Right lobe of liver (tissue), 6 donors: Measurements from ENCODE around the gene SCRN1. TPM values are rescaled to one million over a fixed set of nuclear protein-coding genes. Genes with fewer than 3 reads are reported as not detected.

Experiments
- ATAC-seq, 4 donors: fragments of 200-7000 bp; cut with Tn5 transposase; one replicate each; pipeline ENCODE4 v1.9.1; 2020; ENCODE audit warnings: mild to moderate bottlenecking in 4 of 4, moderate library complexity in 4 of 4
- DNase-seq, 3 donors: peaks; one replicate each; pipeline ENCODE4 v3.0.0-alpha.2; 2020
- H3K27ac ChIP-seq, 3 donors: fragments of 200-600 bp; one replicate each; pipeline ENCODE4 v1.8.0; 2022
- H3K27me3 ChIP-seq, 2 donors: fragments of 200-600 bp; one replicate each; pipeline ENCODE4 v1.8.0; 2022
- H3K36me3 ChIP-seq, 4 donors: fragments of 200-600 bp; sonication (generic) in 1 of 4; one replicate each; pipeline versions ENCODE4 v1.5.1 to v1.8.0; 2017 to 2022; ENCODE audit warnings: control low read depth in 1 of 4
- H3K4me1 ChIP-seq, 4 donors: fragments of 200-600 bp; sonication (generic) in 1 of 4; one replicate each; pipeline versions ENCODE4 v1.5.1 to v1.8.0; 2017 to 2022; ENCODE audit warnings: control low read depth in 1 of 4
- H3K4me3 ChIP-seq, 3 donors: fragments of 200-600 bp; one replicate each; pipeline ENCODE4 v1.8.0; 2022
- H3K9me3 ChIP-seq, 4 donors: fragments of 200-600 bp; sonication (generic) in 1 of 4; one replicate each; pipeline versions ENCODE4 v1.5.1 to v1.8.0; 2017 to 2022; ENCODE audit warnings: control low read depth in 1 of 4
- POLR2A ChIP-seq: fragments of 450-650 bp; IDR thresholded peaks from one replicate; pipeline ENCODE4 v1.6.1; 2017; ENCODE audit warnings: antibody characterized with exemption, mild to moderate bottlenecking
- WGBS: methylation state at CpG from one replicate; pipeline ENCODE4 v1.1.6; 2018; ENCODE audit warnings: low coverage, low lambda C conversion rate; ENCODE audit not compliant: insufficient coverage; ENCODE audit errors: missing lambda C conversion rate; 5-methylcytosine and 5-hydroxymethylcytosine counted together
- intact Hi-C, 2 donors: fragments of 100-400 bp; cut with DNase I; formaldehyde crosslinking; loops; one replicate each; pipeline versions ENCODE4 v1.11.2 to v1.14.1; 2022
- long read RNA-seq: library from polyadenylated mRNA; unstranded; transcript quantifications from one replicate; pipeline ENCODE4 v2.0.0, GENCODE V29; 2019
- total RNA-seq, 6 experiments: library from RNA; depleted of rRNA in 2 of 6; stranded (reverse); fragments of >200 nt in 2 of 6; fragmentation: NEBNext Ultra II Directional in 3 of 6; extraction: Animal tissue kit (Norgen Biotek cat#: 25700) in 3 of 6; gene quantifications; one replicate each; pipeline versions ENCODE4 v1.1.0 to v1.2.4, GENCODE V29; 2016 to 2023
- TF ChIP-seq, protein P1 (sequence below), 4 donors: fragments of 200-600 bp in 3 of 4; fragments of 450-650 bp in 1 of 4; IDR thresholded peaks; one replicate each; pipeline versions ENCODE4 v1.5.1 to v1.8.0; 2016 to 2022; ENCODE audit warnings: antibody characterized with exemption in 4 of 4, mild to moderate bottlenecking in 2 of 4
- donor health status: DM: no; HTN: yes; CAD: no.
- donor health status: DM: no; HTN: no; CAD: no.
- donor health status: DM: no; HTN: no; CAD: no.
- donor health status: DM: no; HTN: yes; CAD: no.
- donor health status: DM: no; HTN: yes; CAD: no.

The SCRN1 gene
- 1 to 10 TPM; 1.3 to 2.9 (median 2.0) TPM for total RNA-seq
- long read RNA-seq = 0 reads

DNA sequence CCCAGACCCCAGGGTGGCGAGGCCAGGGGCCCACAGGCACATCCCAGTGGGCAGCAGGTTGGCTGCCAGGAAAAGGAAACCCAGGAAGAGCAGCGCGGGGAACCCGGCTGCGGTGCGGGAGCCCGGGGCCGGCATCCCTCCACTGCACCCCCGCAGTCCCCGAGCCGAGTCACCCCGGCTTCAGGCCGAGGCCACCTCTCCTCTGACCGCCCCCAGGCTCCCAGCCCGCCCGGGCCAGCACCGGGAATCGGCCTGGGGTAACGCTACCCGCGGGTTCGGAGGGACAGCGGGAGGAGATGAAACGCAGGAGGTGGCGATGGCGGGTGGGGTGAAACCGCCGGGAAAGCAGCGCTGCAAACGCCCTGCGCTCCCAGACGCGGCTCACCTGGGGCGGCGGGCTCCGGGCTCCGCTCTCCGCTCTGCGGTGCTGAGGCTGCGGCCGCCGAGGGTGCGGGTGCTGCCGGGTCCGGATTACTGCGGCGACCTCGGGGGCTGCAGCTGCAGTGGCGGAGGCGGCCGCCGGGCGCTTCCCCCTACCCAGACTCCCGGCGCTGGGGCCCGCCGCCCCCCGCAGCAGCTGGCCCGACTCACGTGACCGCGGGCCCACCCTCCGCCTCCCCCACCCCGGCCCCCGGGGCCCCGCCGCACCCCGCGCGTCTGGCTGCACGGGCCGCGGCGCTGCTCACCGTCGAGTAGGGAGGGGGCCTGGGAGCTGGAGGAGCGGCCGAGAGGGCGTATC is at the start of gene SCRN1:
Gene SCRN1 (minus strand): TSS at position 545 of the 739 bp plus-strand sequence. CDS start 20,734 bp downstream, outside the sequence.
- Histone ChIP-seq H3K9me3 (no peaks in the 10 kb centered on the region), H3K27ac (peak within 1 kb of the TSS; percentile 40 to 63 (median 52)), H3K27me3 (peaks cover 0 to 12% of the 10 kb centered on the region in 2 donors), H3K4me1 (no peaks in the 10 kb centered on the region), H3K4me3 (peak within 1 kb of the TSS; percentile 64 to 70 (median 64)), H3K36me3 (no peaks in the 10 kb centered on the region)
- intact Hi-C loops = no loop called here
- ATAC-seq = peak; percentile 39 to 55 (median 47)
- peak in 2 of 3 donors; percentile 30 to 61 for DNase-seq
- 0% methylated on average over 1 of the region's 79 CpGs for WGBS
- TF ChIP-seq POLR2A = no peak
- TF ChIP-seq, protein P1, sequence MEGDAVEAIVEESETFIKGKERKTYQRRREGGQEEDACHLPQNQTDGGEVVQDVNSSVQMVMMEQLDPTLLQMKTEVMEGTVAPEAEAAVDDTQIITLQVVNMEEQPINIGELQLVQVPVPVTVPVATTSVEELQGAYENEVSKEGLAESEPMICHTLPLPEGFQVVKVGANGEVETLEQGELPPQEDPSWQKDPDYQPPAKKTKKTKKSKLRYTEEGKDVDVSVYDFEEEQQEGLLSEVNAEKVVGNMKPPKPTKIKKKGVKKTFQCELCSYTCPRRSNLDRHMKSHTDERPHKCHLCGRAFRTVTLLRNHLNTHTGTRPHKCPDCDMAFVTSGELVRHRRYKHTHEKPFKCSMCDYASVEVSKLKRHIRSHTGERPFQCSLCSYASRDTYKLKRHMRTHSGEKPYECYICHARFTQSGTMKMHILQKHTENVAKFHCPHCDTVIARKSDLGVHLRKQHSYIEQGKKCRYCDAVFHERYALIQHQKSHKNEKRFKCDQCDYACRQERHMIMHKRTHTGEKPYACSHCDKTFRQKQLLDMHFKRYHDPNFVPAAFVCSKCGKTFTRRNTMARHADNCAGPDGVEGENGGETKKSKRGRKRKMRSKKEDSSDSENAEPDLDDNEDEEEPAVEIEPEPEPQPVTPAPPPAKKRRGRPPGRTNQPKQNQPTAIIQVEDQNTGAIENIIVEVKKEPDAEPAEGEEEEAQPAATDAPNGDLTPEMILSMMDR (IDR thresholded peaks at IDR 0.05) = no peak

- DNase-seq = no peak
- 65% methylated on average over 3 of the region's 3 CpGs for WGBS
These were observed 48.8 kb upstream of the SCRN1 start for GRCh38 chr7:30038196-30038980.

DNA sequence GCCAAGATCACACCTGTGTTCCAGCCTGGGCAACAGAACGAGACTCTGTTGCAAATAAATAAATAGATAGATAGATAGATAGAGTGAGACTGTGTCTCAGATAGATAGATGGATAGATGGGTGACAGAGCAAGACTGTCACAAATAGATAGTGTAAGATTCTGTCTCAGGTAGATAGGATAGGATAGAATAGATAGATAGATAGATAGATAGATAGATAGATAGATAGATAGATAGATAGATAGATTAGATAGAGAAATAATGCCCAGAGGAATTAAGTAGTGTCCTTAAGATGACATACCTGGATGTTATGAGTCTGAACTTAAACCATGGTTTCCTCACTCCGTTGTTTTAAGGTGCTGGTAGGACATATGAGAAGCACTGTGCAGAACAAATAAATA is 46.6 kb upstream of the SCRN1 start:
- WGBS = 26% methylated on average over 2 of the region's 2 CpGs
- TF ChIP-seq, protein P1 (IDR thresholded peaks at IDR 0.05) = no peak
- no peak for TF ChIP-seq POLR2A

More at GRCh38 chr7:30038196-30038980, 48.8 kb upstream of the SCRN1 start:
- no peak overlapping the region for H3K4me3 ChIP-seq
- peaks cover 0 to 7% (median 2%) of the 10 kb centered on the region in 4 donors for H3K4me1 ChIP-seq
- H3K9me3 ChIP-seq = no peaks in the 10 kb centered on the region
- no peak overlapping the region for H3K27ac ChIP-seq
- intact Hi-C loops = no loop called here
- no peak for ATAC-seq
- TF ChIP-seq, protein P1 (IDR thresholded peaks at IDR 0.05) = no peak
- TF ChIP-seq POLR2A = no peak
- H3K27me3 ChIP-seq = no peaks in the 10 kb centered on the region
- H3K36me3 ChIP-seq = no peaks in the 10 kb centered on the region

DNA sequence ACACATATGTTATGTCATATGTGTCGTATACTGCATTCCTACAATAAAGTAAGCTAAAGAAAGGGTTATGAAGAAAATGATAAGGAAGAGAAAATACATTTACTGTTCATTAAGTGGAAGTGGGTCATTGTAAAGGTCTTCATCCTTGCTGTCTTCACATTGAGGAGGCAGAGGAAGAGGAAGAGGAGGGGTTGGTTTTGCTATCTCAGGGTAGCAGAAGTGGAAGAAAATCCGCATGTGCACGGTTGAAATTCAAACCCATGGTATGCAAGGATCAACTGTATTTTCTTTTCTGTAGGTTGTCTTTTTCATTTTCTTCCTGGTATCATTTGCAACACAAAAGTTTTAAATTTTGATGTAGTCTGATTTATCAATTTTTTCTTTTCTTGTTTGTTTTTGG is 44.9 kb upstream of the SCRN1 start:
- no peak for TF ChIP-seq POLR2A
- TF ChIP-seq, protein P1 (IDR thresholded peaks at IDR 0.05) = no peak
- H3K27me3 ChIP-seq = no peaks in the 10 kb centered on the region
- peaks cover 0 to 10% (median 3%) of the 10 kb centered on the region in 4 donors for H3K4me1 ChIP-seq
- no peak overlapping the region for H3K4me3 ChIP-seq
- no peaks in the 10 kb centered on the region for H3K36me3 ChIP-seq
- DNase-seq (no peak), ATAC-seq (no peak)
- no peaks in the 10 kb centered on the region for H3K9me3 ChIP-seq
- WGBS = 64% methylated on average over 3 of the region's 3 CpGs
- intact Hi-C loops = no loop called here
- H3K27ac ChIP-seq = no peak overlapping the region

More for the DNA sequence above, 46.6 kb upstream of the SCRN1 start:
- no peaks in the 10 kb centered on the region for H3K27me3 ChIP-seq
- H3K4me3 ChIP-seq = no peak overlapping the region
- H3K27ac ChIP-seq = no peak overlapping the region
- ATAC-seq (no peak), DNase-seq (no peak)
- no peaks in the 10 kb centered on the region for H3K36me3 ChIP-seq
- no peaks in the 10 kb centered on the region for H3K9me3 ChIP-seq
- intact Hi-C loops = no loop called here
- peaks cover 0 to 7% (median 2%) of the 10 kb centered on the region in 4 donors for H3K4me1 ChIP-seq
